Stimulated activated CD8-positive, alpha-beta memory T cell treated with anti-CD3 and anti-CD28 coated beads, Interleukin-15, amount 100 ng/mL, for 48 hours (primary cell): ENCODE data around the gene GLCCI1.
"Not testable (repeated sequence)": the region's sequence is repeated elsewhere in the genome, so short reads cannot be mapped to it uniquely, and the experiment has no call there.

ENCODE experiments used
- DNase-seq, 2 donors: peaks; one replicate each; pipeline ENCODE4 v3.0.0-alpha.2; 2020; ENCODE audit warnings: low read depth in 2 of 2

GLCCI1 gene

DNA sequence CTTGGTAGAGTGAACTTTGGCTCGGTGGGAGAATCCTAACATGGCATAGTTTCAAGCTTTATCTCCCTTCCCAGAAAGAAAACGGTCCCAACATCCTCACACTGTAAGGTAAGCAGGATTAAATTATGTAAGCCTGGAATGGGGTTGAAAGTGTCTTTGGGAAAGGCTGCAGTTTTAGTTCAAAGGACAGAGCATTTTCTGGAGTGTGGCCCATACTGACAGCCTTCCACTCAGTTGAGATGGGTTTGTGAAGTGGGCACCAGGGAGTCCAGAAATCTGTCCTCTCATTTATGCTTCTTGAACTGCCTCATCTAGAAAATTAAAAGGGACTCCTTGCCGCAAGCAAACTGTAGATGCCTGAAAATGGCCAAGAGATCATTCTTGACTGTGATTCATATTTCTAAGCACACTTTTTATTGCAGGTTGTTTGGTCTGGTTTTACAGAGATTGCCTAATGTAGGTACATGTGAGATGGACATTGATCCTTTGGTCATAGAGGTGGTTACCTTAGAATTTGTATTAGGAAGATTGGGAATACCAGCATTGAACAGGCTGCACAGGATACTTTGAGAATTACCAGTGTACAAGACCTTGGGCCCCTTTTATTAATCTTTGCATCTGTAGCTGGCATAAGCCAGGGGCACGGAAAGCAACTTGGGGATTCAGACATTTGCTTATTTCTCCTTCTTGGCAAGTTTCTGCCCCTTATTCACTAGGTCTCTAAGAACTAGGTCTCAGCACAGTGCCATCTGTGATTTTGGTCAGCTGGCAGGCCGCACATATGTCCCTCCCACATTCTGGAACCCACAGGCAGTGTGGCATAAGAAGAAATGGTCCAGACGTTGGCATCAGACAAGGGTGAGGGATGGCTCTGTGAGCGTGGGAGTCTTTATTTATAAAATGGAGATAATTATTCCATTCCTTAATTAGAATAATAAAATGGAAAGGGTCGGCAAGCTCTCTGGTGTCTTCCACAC, 125.9 kb downstream of the GLCCI1 start:
- no peak for DNase-seq

DNA sequence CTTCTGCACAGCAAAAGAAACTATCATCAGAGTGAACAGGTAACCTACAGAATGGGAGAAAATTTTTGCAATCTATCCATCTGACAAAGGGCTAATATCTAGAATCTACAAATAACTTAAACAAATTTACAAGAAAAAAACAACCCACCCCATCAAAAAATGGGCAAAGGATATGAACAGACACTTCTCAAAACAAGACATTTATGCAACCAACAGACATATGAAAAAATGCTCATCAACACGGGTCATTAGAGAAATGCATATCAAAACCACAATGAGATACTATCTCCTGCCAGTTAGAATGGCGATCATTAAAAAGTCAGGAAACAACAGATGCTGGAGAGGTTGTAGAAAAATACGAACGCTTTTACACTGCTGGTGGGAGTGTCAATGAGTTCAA, 132.7 kb downstream of the GLCCI1 start:
- not testable (repeated sequence) for DNase-seq

DNA sequence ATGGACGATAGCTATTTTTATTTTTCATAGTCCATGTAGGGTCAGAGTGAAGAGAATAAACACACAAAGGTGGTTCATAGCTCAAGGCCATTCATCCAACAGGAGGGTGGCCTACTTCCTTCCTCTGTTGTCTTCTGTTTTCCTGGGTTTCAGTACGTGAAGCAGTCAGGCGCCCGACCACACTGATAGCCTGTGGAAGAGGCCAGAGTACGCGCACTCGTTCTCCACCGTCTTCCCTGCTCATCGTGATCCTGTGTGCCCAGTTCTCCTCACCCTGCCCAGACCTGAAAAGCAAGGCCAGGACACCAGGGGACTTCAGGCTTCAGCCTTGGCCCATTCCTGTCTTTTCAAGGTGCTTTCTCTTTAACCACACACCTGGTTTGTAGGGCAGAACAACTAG, 134.7 kb downstream of the GLCCI1 start:
- DNase-seq = no peak

DNA sequence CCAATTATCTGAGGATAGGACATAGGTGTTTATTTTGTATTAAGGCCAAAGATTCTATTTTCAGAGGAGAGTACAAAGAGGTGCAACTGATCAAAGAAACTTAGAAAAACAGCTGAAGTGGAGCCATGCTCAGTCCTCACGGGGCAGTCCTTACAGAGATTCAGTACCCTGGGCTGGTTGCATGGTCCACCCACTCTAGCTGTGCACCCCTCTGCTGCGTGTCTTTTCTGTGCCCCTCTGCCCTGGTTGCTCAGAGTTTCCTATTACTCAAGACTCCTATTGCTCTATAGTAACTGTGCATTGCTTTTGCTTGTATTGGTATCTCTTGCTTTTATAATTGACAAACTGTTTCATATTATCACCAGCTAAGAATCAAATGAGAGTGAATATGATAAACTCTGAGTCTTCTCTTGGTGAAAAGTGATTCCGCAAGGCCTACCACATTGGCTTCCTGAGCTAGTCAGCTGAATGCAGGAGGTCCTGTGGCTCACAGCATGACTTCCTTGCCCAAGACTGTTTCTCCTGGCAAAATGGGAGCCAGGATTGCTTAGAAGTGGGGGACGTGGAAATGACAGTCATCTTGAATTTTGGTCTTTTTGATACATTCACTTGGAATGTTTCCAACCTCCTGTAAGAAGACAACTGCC, 137.0 kb downstream of the GLCCI1 start:
- no peak for DNase-seq

DNA sequence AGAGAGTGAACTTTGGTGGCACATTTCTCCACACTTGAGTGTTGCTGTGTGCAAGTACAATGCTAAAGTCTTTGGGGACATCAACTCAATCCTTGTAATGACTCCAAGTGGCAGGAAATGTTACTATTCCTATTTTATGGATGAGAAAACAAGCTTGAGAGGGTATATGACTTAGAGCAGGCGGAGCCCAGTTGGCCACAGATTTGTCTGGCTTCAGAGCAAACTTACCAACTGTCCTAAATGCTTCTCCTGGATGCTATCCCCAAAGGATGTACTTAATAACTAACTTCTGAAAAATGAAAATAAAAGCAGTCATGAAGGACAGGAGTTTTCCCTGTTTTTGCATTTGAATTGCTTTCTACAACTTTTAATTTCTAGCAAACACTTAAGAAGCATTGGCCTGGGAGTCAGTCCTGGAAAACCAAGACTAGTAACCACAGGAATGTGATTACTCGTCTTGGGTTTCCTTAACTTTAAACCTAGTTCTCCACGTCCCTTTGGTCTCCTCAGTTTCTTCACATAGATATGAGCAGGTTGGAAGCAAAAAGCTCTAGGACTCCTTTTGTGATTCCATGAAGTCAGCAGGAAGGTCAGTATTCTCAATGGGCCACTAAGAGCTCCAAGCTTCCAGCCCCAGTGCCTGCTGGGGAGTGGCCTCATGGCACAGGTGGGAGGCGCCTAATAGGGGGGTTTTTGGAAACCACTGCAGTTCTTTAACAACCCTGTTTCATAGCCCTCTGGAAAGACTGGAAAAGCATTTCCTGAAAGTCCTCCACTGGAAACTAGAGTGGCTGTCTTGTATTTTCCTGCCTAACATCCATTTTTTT, 140.8 kb downstream of the GLCCI1 start:
- DNase-seq = no peak

DNA sequence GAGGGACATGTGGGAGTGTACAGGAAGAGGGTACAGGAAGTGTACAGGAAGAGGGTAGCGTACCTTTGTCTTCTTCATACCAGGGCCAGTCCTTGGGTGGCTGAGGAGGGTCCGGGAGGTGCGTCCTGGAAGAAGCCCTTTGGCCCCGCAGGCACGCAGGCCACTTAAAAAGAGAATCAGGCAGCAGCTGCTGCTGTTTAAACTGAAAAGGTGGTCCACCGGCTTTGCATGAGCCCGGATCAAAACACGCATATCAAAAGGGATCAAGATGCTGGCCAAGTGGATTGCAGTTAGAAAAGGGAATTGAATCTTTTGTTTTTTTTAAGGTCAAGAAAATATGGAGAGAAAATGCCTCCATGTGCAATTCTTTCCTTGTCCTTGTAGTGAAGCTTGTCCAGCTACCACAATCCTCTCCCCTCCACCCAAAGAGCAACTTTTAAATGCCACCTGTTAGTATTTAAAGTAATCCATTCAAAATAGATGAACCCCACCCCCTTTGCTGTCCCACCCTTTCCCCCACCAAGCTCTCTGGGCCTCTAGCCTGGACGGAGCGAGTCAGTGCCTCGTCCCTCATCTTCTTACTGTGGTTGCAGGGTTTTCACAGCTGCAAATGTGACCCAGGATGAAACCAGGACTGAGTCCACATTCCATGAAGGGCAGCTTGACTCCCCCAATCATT, 142.8 kb downstream of the GLCCI1 start:
- no peak for DNase-seq

DNA sequence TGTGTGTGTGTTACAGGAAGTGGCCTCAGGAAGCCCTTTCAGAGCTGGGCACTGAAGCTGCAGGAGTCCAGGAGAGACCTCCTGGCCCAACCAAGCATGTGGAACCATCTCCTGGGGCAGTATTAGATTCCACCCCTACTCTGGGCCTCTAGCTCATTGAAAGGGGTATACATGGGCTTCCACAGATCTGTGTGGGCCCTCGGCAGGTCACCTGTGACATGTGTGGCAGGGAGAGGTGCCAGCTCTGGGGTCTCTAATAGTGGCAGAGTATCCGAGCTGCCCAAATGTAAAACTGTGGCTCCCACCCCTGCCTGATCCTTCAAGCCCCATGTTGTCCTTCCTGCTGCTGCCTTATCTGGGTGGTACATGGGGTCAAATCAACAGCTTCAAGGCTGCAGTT, 144.1 kb downstream of the GLCCI1 start:
- no peak for DNase-seq

DNA sequence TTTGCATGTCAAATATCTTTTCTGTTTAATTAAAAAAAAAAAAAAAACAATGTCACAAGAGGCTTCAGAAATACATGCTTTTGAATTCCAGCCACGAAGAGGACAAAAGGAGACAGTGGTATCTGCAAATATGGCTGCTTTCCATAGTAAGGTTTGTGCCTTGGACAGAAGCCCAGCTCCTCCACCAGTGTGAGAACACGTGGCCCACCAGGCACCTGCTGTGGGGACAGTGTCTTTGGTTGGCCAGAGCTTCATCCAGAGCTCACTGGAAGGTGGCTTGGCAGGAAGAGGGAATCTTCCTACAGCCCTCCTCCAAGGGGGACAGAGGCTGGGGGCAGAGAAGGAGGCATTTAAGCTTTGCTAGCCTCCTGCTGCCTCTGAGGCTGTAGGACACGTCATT, 144.6 kb downstream of the GLCCI1 start:
- DNase-seq = no peak

DNA sequence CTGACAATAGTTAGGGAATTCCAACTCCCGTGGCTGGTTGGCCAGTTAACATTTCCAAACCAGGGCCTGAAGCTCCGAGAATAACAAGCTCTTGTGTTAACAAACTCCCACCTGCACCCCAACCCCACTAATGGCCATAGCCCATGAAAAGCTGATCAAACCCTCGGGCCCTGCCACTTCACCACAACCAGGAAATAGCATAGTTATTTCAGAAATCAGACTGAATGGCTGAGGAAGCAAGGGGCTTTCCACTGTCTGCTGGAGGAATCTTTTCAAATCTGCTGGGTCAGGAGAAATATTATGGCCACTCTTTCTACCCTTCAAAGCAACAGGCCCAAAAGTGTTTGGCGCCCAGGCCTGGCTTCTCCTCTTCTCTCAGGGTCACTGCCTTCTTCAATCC, 145.6 kb downstream of the GLCCI1 start:
- no peak for DNase-seq

DNA sequence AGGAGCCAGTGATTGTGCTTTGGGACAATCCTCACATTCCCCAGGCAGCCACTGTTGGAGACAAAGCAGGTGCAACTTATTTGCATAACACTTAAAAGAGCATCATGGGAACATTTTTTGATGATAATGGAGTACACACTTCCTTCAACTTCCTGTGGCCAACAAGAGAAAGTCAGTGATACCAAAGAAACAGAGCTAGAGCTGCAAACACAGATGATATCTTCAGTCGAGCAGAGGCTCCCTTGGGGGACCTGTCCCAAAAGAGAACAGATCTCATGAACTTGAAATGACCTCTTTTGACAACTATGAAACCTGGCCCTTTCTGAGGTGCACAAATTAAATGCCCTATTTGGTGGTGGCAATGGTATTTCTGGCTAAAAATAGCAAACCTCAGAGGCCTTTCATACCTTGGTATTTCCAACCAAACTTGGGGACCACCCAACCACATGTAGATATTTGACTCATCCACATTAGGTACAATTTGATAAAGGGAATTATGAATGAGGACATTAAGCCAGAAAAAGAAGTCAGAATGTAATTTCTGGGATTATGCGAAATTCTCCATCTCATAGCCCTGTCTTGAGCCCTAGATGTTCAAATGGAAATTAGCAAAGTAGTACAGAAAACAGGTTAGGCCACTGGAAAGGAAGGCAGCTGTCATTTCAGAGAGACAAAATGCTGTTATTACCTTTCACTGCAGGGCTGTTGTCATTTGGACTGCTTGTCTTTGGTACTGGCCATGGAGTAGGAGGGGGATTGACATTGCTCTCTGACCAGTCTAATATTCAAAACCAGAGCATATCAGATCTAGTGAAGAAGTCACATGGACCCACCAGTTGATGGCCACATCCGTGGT, 147.2 kb downstream of the GLCCI1 start:
- no peak for DNase-seq

DNA sequence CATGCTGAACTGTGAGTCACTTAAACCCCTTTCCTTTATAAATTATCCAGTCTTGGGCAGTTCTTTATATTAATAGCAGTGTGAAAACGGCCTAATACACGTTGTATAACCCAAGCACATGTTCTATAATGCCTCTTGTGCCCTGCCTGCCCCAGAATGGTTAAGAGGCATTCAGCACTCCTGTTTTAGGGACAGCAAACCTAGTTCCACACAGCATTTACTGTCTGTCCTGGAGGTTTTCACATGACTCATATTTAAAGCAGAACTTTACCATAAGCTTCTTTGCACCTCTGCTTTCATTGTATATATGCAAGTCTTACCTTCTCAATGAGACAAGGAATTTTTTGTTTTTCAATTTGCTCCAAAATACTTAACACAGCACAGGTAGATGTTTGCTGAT, 148.6 kb downstream of the GLCCI1 start:
- DNase-seq = no peak

DNA sequence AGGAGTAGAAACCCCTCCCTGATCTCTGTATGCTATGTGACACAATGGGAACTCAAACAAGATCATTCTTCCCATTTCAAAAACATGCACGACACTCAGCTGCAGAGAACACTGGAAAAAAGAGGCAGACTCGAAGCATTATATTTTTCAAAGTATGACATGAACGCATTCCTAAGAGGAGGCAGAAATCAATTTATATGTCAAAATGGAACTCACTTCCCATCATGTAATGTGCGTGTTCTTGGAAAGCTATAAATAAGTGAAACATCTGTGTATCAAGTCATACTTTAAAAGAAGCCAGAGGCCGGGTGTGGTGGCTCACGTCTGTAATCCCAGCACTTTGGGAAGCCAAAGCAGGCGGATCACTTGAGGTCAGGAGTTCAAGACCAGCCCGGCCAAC, 150.7 kb downstream of the GLCCI1 start:
- DNase-seq = no peak

DNA sequence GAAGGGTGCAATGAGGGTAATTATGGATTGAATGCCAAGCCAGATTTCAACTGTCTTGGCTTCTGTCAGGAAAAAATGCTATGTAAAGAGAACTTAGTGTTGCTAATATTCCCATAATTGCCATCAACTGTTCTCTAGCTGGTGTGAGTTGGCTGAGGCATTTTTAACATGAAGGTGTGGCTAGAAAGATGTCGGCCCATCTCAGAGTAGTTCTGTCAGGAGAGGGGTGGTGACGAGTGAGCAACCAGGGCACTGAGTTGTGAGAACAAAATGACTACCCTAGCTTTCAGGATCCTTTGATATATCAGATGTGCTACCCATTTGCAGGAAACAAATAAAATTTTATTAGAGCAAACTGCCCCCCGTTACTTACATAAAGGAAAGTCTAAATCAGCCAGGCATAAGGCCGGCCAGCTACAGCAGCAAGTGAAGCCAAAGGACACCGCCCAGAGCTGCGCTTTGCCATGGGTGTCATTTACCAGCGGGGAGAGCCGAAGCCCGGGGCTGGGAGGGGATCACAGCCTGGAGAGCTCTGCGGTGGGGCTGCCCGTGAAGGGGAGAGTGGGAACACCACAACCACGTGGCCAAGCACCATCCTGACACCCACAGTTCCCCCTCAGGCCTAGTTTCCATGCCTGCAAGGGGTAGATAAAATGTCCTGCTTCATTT, 151.9 kb downstream of the GLCCI1 start:
- DNase-seq = no peak

DNA sequence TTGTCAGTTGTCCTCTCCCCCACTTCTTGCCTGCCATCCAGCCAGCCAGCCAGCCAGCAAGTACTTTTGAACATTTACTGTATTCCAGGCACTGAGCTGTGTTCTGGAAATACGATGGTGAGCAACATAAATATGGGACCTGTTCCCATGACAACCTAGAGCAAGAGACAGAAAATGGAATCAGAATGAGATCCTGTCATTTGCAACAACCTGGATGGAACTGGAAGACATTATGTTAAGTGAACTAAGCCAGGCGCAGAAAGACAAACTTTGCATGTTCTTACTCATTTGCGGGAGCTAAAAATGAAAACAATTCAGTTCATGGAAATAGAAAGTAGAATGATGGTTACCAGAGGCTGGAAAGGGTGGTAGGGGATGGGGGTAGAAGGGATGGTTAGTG, 152.6 kb downstream of the GLCCI1 start:
- no peak for DNase-seq

DNA sequence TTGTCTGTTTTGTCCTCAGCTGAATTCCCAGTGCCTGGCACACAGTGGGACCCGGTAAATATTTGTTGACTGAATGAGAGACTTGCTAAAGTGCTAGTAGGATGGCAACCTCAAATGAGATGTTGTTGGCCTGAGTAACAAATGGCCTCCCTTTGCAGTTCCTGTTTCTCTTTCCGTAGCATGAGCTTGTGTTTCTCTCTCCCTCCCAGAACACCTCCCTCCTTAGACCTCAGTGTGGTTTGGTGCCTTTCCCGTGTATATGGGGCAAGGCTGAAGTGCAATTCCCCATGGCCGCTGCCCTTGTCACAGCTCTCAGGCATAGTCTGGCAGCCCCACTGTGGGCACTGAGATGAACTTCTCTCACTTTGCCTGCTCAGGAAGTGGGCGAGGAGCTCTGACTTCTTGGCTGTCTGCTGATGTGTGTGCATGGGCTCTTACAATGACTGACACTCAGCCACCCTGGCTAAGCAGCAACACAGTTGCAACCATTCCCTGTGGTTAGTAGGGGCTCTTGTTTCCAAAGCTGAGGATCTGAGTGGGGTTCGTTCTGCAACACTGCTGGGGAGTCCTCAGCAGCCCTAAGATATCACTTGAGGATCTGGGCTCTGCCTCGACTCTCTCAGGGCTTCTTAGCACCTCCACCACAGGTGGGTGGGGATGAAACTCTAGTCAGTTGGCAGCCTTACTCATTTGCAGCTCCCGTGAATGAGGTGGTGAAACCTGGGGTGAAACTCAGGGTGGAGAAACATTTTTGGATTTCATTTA, 157.3 kb downstream of the GLCCI1 start:
- peak; percentile 74 to 77 for DNase-seq

DNA sequence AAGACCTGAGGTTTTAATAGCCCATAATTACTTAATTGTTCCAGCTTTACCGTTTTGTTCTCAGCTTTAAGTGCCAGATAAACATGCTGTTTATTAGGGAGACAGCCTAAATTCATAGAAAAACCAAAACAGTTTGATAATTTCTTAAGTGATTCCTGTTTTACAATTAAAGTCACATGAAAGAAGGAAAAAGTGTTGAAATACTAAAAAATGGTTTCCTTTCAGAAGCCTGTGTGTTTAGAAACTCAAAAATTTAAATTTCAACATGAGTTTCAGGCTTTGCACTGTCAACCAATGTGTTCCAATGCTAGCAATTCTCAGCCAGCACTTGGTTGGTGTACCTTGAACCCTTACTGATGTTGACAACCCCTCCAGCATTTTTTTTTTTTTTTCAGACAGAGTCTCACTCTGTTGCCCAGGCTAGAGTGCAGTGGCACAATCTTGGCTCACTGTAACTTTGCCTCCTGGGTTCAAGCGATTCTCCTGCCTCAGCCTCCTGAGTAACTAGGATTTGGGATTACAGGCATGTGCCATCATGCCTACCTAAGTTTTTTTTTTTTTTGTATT, 158.1 kb downstream of the GLCCI1 start:
- no peak for DNase-seq

DNA sequence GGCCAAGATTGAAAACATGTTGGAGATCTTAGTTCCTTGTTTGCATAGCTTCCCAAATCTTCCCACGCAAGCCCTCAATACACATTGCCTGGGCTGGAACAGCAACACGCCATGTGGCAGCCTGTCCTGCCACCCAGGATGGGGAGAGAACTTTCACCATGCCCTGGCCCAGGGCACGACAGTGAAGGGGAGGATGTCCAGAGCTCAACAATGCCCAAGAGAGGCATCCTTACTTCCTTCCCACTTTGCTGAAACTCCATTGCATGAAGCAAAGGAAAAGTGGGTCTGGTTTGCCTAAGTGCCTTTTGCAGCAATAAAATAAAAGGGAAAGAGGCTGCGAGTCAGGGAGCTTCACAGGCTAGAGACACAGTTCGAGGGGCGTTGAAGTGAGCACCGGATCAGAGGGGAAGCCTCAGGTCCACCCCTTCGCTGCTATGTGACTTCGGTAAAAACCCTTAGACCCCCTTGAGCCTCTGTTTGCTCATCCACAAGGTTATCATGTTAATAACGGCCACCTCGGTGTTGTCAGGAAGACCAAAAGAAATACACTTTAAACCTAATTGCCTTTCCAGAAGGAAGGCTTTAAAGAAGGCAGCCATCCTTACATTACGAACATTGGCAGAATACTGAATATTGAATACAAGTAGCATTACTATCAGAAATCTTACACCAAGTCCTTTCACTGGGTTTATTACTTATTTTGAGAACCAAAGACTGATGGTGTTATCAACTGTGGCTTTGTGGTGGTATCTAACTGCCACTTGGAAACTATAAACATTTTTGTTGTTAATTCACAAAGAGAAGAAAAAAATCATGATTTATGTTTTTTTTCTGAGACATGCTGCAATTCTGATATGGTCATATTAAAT, 160.1 kb downstream of the GLCCI1 start:
- DNase-seq = no peak

DNA sequence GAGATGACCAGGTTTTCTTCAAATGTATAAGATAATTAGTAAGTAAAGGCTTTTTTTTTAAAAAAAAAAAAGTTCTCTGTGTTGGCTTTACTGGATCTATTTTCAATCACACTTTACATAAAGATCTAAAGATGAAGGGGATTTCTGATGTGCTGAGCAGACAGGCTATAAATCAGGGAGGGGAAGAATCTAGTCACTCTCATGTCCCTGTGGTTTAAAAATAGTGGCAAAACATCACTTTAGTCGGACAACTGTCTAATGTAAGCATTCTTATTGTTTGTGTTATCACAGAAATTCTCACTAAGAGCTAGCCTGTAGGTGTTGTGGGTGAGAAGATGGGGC, 160.7 kb downstream of the GLCCI1 start:
- DNase-seq = no peak
